NCI-H1417 treated with DMSO at 0.1 percent for 48 hours (cell line): ENCODE data around the gene PCDHB9.
"Not testable (repeated sequence)": the region's sequence is repeated elsewhere in the genome, so short reads cannot be mapped to it uniquely, and the experiment has no call there.

Source experiments
- DNase-seq: peaks from one replicate; lab custom pipeline; 2025; lab: John Stamatoyannopoulos, UW

Gene PCDHB9

DNA sequence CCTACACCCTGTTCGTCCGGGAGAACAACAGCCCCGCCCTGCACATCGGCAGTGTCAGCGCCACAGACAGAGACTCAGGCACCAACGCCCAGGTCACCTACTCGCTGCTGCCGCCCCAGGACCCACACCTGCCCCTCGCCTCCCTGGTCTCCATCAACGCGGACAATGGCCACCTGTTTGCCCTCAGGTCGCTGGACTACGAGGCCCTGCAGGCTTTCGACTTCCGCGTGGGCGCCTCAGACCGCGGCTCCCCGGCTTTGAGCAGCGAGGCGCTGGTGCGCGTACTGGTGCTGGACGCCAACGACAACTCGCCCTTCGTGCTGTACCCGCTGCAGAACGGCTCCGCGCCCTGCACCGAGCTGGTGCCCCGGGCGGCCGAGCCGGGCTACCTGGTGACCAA, 1.7 kb downstream of the PCDHB9 start:
- DNase-seq, result not testable (repeated sequence)

DNA sequence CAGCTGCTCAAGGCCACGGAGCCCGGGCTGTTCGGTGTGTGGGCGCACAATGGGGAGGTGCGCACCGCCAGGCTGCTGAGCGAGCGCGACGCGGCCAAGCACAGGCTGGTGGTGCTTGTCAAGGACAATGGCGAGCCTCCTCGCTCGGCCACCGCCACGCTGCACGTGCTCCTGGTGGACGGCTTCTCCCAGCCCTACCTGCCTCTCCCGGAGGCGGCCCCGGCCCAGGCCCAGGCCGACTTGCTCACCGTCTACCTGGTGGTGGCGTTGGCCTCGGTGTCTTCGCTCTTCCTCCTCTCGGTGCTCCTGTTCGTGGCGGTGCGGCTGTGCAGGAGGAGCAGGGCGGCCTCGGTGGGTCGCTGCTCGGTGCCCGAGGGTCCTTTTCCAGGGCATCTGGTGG, 2.2 kb downstream of the PCDHB9 start:
- DNase-seq, result not testable (repeated sequence)

DNA sequence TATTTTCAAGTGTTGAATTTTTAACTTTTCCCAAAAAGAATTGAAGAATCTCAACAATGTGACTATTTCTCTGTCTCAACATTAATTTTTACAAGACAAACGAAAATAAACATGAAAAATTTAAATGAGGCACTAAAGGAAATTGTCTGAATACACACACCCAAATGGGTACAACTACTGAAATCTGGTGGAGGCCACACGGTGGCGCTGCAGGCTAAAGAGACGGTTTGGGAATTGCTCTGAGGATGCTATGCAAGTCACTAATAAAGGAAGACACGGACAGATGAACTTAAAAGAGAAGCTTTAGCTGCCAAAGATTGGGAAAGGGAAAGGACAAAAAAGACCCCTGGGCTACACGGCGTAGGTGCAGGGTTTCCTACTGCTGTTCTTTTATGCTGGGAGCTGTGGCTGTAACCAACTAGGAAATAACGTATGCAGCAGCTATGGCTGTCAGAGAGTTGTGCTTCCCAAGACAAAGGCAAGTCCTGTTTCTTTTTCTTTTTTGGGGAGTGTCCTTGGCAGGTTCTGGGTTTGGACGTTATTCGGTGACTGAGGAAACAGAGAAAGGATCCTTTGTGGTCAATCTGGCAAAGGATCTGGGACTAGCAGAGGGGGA, 5.3 kb downstream of the PCDHB9 start, which contains the start of gene PCDHB10:
Gene PCDHB10, plus strand, starts transcription at position 244 of the 616 bp plus-strand sequence. Its CDS starts 200 bp downstream, at position 444.
- DNase-seq, result peak; percentile 53

DNA sequence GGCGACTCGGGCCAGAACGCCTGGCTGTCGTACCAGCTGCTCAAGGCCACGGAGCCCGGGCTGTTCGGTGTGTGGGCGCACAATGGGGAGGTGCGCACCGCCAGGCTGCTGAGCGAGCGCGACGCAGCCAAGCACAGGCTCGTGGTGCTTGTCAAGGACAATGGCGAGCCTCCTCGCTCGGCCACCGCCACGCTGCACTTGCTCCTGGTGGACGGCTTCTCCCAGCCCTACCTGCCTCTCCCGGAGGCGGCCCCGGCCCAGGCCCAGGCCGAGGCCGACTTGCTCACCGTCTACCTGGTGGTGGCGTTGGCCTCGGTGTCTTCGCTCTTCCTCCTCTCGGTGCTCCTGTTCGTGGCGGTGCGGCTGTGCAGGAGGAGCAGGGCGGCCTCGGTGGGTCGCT, 7.4 kb downstream of the PCDHB9 start:
- DNase-seq, result not testable (repeated sequence)

DNA sequence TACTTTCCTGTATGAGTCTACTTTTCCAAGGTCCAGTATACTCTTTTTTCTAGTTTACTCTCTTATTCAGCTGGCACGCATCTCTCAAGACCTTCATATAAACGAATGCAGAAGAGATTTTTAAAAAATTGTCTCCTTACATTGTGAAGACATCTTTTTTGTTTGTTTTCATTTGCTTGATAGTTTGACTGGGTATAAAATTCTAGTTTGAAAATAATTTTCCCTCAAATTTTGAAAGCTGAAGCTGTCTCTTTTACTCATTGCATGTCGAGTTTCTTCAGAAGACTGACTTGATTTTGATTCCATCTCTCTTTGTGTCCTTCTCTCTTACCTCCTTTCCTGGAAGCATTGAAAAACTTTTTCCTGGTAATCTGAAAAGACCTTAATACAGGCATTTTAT, 9.4 kb downstream of the PCDHB9 start:
- DNase-seq, result no peak

DNA sequence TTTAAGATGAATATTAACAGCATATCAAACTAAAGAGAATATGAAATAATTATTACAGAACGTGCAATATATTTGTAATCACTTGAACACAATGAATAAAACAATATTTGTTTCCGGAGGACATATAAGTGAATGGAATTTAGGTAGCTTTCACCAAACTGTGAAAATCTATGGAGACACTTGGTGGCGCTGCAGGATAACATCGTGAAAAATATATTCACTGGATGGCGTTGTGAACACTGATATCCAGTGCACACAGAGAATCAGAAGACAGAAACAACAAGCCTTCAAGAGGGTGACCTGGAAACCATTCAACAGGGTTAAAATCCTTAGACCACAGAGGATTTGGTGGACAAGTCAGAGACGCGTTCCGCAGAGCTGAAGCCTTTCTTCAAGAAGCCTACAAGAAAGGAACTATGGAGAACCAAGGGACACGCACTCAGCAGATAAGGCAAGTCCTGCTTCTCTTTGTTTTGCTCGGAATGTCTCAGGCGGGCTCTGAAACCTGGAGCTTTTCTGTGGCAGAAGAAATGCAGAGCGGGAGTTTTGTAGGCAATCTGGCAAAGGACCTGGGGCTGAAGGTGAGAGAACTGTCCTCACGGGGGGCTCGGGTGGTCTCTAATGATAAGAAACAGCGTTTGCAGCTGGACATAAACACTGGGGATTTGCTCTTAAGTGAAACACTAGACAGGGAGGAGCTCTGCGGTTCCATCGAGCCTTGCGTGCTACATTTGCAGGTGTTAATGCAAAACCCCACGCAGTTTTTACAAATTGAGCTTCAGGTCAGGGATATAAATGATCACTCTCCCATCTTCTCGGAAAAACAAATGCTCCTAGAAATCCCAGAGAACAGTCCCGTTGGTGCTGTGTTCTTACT, 12.6 kb downstream of the PCDHB9 start, which contains the start of gene PCDHB11:
Gene PCDHB11, plus strand, starts transcription at position 269 of the 877 bp plus-strand sequence. Its CDS starts 148 bp downstream, at position 417.
- no peak for DNase-seq

DNA sequence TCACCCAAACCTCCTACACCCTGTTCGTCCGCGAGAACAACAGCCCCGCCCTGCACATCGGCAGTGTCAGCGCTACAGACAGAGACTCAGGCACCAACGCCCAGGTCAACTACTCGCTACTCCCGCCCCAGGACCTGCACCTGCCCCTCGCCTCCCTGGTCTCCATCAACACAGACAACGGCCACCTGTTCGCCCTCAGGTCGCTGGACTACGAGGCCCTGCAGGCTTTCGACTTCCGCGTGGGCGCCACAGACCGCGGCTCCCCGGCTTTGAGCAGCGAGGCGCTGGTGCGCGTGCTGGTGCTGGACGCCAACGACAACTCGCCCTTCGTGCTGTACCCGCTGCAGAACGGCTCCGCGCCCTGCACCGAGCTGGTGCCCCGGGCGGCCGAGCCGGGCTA, 14.2 kb downstream of the PCDHB9 start:
- not testable (repeated sequence) for DNase-seq

DNA sequence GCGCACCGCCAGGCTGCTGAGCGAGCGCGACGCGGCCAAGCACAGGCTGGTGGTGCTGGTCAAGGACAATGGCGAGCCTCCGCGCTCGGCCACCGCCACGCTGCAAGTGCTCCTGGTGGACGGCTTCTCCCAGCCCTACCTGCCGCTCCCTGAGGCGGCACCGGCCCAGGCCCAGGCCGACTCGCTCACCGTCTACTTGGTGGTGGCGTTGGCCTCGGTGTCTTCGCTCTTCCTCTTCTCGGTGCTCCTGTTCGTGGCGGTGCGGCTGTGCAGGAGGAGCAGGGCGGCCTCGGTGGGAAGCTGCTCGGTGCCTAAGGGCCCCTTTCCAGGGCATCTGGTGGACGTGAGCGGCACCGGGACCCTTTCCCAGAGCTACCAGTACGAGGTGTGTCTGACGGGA, 14.7 kb downstream of the PCDHB9 start:
- not testable (repeated sequence) for DNase-seq

DNA sequence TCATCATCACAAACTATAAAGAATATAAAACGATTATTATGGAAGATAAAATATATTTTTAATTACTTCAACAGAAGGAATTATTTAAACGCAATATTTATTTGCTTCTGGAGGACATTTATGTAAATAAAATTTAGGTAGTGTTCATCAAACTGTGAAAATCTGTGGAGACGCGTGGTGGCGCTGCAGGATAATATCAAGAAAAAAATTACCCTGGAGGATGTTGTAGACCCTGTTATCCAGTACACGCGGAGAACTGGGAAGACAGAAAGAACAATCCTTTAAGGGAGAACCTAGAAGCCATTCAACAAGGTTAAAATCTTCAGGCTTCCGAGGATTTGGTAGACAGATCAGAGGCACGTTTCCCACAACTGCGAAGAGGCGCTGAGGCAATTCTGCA, 21.5 kb downstream of the PCDHB9 start, which contains the start of gene PCDHB12:
Gene PCDHB12, plus strand, starts transcription at position 242 of the 400 bp plus-strand sequence. CDS start 189 bp downstream, outside the sequence.
- DNase-seq, result no peak

DNA sequence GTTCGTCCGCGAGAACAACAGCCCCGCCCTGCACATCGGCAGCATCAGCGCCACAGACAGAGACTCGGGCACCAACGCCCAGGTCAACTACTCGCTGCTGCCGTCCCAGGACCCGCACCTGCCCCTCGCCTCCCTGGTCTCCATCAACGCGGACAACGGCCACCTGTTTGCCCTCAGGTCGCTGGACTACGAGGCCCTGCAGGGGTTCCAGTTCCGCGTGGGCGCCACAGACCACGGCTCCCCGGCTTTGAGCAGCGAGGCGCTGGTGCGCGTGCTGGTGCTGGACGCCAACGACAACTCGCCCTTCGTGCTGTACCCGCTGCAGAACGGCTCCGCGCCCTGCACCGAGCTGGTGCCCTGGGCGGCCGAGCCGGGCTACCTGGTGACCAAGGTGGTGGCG, 23.3 kb downstream of the PCDHB9 start:
- DNase-seq, result not testable (repeated sequence)

DNA sequence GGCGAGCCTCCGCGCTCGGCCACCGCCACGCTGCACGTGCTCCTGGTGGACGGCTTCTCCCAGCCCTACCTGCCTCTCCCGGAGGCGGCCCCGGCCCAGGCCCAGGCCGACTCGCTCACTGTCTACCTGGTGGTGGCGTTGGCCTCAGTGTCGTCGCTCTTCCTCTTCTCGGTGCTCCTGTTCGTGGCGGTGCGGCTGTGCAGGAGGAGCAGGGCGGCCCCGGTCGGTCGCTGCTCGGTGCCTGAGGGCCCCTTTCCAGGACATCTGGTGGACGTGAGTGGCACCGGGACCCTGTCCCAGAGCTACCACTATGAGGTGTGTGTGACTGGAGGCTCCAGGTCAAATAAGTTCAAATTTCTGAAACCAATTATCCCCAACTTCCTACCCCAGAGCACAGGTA, 23.9 kb downstream of the PCDHB9 start:
- DNase-seq, result not testable (repeated sequence)

DNA sequence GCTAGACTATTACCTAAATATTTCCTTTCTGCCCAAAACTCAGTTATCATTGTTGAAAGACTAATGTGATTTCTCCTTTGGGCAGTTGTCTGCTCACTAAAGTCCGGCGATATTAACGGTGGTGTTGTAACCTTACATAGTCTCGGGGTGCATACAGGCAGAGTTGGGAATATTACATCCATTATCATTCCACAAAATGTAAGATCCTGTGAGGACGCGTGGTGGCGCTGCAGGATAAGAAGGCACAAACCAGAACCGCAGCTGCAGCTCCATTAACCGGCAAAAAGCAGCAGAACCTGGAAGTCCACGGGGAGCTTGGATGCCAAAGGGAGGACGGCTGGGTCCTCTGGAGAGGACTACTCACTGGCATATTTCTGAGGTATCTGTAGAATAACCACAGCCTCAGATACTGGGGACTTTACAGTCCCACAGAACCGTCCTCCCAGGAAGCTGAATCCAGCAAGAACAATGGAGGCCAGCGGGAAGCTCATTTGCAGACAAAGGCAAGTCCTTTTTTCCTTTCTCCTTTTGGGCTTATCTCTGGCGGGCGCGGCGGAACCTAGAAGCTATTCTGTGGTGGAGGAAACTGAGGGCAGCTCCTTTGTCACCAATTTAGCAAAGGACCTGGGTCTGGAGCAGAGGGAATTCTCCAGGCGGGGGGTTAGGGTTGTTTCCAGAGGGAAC, 26.8 kb downstream of the PCDHB9 start, which contains the start of gene PCDHB13:
Gene PCDHB13, plus strand, starts transcription at position 264 of the 684 bp plus-strand sequence. Its CDS starts 205 bp downstream, at position 469.
- not testable (repeated sequence) for DNase-seq

DNA sequence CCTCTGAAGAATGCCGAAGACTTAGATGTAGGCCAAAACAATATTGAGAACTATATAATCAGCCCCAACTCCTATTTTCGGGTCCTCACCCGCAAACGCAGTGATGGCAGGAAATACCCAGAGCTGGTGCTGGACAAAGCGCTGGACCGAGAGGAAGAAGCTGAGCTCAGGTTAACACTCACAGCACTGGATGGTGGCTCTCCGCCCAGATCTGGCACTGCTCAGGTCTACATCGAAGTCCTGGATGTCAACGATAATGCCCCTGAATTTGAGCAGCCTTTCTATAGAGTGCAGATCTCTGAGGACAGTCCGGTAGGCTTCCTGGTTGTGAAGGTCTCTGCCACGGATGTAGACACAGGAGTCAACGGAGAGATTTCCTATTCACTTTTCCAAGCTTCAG, 27.6 kb downstream of the PCDHB9 start:
- not testable (repeated sequence) for DNase-seq

DNA sequence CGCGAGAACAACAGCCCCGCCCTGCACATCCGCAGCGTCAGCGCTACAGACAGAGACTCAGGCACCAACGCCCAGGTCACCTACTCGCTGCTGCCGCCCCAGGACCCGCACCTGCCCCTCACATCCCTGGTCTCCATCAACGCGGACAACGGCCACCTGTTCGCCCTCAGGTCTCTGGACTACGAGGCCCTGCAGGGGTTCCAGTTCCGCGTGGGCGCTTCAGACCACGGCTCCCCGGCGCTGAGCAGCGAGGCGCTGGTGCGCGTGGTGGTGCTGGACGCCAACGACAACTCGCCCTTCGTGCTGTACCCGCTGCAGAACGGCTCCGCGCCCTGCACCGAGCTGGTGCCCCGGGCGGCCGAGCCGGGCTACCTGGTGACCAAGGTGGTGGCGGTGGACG, 28.5 kb downstream of the PCDHB9 start:
- DNase-seq, result not testable (repeated sequence)

DNA sequence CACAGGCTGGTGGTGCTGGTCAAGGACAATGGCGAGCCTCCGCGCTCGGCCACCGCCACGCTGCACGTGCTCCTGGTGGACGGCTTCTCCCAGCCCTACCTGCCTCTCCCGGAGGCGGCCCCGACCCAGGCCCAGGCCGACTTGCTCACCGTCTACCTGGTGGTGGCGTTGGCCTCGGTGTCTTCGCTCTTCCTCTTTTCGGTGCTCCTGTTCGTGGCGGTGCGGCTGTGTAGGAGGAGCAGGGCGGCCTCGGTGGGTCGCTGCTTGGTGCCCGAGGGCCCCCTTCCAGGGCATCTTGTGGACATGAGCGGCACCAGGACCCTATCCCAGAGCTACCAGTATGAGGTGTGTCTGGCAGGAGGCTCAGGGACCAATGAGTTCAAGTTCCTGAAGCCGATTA, 29.1 kb downstream of the PCDHB9 start:
- not testable (repeated sequence) for DNase-seq

DNA sequence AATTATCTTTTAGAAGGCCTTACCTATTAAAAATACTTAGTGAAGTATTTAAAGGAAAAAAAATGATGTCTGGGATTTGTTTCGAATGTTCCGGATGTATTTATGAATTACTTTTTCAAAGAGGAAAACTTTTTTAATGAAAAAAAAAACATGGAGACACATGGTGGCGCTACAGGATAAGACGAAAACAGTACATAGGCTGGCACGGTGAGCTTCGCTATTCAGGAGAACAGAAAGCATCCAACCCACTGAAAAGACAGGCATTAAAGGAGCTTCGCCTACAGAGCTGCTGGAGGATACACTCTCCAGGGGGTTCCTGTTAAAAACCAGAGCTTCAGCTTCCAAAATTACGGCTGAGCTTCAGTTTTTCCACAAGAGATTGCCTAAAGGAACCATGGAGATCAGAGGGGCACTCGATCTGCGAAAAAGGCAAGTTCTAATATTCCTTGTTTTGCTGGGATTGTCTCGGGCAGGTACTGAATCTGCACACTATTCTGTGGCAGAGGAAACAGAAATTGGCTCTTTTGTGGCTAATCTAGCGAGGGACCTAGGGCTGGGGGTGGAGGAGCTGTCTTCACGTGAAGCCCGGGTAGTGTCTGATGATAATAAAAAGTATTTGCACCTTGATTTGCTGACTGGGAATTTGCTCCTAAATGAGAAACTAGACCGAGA, 36.3 kb downstream of the PCDHB9 start, which contains the start of gene PCDHB14:
Gene PCDHB14, plus strand, starts transcription at position 232 of the 672 bp plus-strand sequence. Its CDS starts 163 bp downstream, at position 395.
- DNase-seq, result no peak

DNA sequence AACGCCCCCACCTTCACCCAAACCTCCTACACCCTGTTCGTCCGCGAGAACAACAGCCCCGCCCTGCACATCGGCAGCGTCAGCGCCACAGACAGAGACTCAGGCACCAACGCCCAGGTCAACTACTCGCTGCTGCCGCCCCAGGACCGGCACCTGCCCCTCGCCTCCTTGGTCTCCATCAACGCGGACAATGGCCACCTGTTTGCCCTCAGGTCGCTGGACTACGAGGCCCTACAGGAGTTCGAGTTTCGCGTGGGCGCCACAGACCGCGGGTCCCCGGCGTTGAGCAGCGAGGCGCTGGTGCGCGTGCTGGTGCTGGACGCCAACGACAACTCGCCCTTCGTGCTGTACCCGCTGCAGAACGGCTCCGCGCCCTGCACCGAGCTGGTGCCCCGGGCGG, 37.9 kb downstream of the PCDHB9 start:
- not testable (repeated sequence) for DNase-seq

DNA sequence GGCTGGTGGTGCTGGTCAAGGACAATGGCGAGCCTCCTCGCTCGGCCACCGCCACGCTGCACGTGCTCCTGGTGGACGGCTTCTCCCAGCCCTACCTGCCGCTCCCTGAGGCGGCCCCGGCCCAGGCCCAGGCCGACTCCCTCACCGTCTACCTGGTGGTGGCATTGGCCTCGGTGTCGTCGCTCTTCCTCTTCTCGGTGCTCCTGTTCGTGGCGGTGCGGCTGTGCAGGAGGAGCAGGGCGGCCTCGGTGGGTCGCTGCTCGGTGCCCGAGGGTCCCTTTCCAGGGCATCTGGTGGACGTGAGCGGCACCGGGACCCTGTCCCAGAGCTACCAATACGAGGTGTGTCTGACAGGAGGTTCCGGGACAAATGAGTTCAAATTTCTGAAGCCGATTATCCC, 38.5 kb downstream of the PCDHB9 start:
- DNase-seq, result not testable (repeated sequence)

DNA sequence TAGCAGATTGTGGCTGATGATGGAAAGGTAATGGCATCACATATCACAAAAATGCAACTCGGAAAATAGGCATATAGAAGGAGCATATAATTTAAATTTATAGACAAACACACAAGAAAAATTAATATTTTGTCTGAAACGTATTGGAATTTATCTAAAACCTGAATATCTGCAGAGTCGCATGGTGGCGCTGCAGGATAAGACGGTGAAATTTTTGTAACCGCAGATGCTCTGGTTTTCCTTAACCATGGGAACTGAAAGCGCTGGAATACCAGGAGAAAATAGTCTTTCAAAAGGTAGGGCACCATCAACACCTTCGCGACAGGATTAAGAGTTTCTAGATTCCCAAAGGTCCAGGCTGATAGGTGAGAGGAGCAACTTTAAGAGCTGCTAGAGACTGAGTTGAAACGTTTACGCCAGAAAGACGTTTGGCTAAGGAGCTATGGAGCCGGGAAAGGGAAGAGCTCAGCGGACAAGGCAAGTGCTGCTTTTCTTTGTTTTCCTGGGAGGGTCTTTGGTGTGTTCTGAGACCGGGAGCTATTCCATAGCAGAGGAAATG, 47.2 kb downstream of the PCDHB9 start:
- DNase-seq, result no peak

DNA sequence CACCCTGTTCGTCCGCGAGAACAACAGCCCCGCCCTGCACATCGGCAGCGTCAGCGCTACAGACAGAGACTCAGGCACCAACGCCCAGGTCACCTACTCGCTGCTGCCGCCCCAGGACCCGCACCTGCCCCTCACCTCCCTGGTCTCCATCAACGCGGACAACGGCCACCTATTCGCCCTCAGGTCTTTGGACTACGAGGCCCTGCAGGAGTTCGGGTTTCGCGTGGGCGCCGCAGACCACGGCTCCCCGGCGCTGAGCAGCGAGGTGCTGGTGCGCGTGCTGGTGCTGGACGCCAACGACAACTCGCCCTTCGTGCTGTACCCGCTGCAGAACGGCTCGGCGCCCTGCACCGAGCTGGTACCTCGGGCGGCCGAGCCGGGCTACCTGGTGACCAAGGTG, 49.0 kb downstream of the PCDHB9 start:
- DNase-seq, result not testable (repeated sequence)
